Neural cell (in vitro differentiated cells): ENCODE results near the gene TBC1D2. TPM values are rescaled to one million over a fixed set of nuclear protein-coding genes. Genes with fewer than 3 reads are reported as not detected.

Experiments used
- H2AFZ ChIP-seq: fragments of 200-600, 300-800 bp; sonication (generic), shearing (Covaris generic); 2 replicates; pipeline ENCODE4 v1.6.0; 2014; ENCODE audit warnings: low read depth, mild to moderate bottlenecking, antibody characterized with exemption, low read length, moderate library complexity
- H3F3A ChIP-seq: fragments of 200-600 bp; shearing (Covaris generic); 2 replicates; pipeline ENCODE4 v1.6.1; 2016; ENCODE audit warnings: mild to moderate bottlenecking, moderate library complexity, mixed read lengths, antibody characterized with exemption, low read length; ENCODE audit not compliant: insufficient read depth, poor library complexity, severe bottlenecking
- H3K27ac ChIP-seq: fragments of 200-600, 300-800 bp; sonication (generic), shearing (Covaris generic); 2 replicates; pipeline ENCODE4 v1.5.1; 2014; ENCODE audit warnings: mild to moderate bottlenecking, low read length, moderate library complexity
- H3K27me3 ChIP-seq: fragments of 300-800, 200-600 bp; sonication (generic), shearing (Covaris generic); 2 replicates; pipeline ENCODE4 v1.6.0; 2014; ENCODE audit warnings: mild to moderate bottlenecking, low read depth, low read length, moderate library complexity; ENCODE audit not compliant: insufficient read depth
- H3K36me3 ChIP-seq: fragments of 300-800, 200-600 bp; sonication (generic), shearing (Covaris generic); 2 replicates; pipeline ENCODE4 v1.5.1; 2014; ENCODE audit warnings: mild to moderate bottlenecking, antibody characterized with exemption, low read length, moderate library complexity; ENCODE audit not compliant: insufficient read depth
- H3K4me2 ChIP-seq: fragments of 300-800, 200-600 bp; sonication (generic), shearing (Covaris generic); 2 replicates; pipeline ENCODE4 v1.6.0; 2014; ENCODE audit warnings: mild to moderate bottlenecking, low read length
- H3K4me3 ChIP-seq: fragments of 300-800, 200-600 bp; sonication (generic), shearing (Covaris generic); 2 replicates; pipeline ENCODE4 v1.5.1; 2014; ENCODE audit warnings: mild to moderate bottlenecking, low read length, moderate library complexity
- H3K79me2 ChIP-seq: fragments of 200-600 bp; shearing (Covaris generic); replicated peaks from 2 replicates; pipeline ENCODE4 v1.6.0; 2014; ENCODE audit warnings: mild to moderate bottlenecking, low read length, moderate library complexity; ENCODE audit not compliant: insufficient read depth
- H3K9ac ChIP-seq: fragments of 300-800, 200-600 bp; sonication (generic), shearing (Covaris generic); 2 replicates; pipeline ENCODE4 v1.6.1; 2016; ENCODE audit warnings: mild to moderate bottlenecking, low read length, mixed read lengths
- H3K9me2 ChIP-seq: fragments of 200-600 bp; shearing (Covaris generic); 2 replicates; pipeline ENCODE4 v1.6.1; 2016; ENCODE audit warnings: mild to moderate bottlenecking, low read length, mixed read lengths; ENCODE audit not compliant: insufficient read depth
- H3K9me3 ChIP-seq: fragments of 200-600, 300-800 bp; sonication (generic), shearing (Covaris generic); 2 replicates; pipeline ENCODE4 v1.6.1; 2016; ENCODE audit warnings: mild to moderate bottlenecking, mixed run types, low read length, moderate library complexity, mixed read lengths
- H4K20me1 ChIP-seq: fragments of 200-600 bp; shearing (Covaris generic); 2 replicates; pipeline ENCODE4 v1.6.1; 2016; ENCODE audit warnings: mild to moderate bottlenecking, mixed run types; ENCODE audit not compliant: insufficient read depth
- CTCF ChIP-seq: fragments of 450-650 bp; IDR thresholded peaks from 2 replicates; pipeline ENCODE4 v1.5.1; 2014; ENCODE audit warnings: antibody characterized with exemption, mild to moderate bottlenecking, moderate library complexity; ENCODE audit not compliant: poor library complexity, severe bottlenecking
- EP300 ChIP-seq: fragments of 450-650 bp; conservative IDR thresholded peaks from 2 replicates; pipeline ENCODE4 v1.6.1; 2014; ENCODE audit warnings: antibody characterized with exemption, mild to moderate bottlenecking, moderate library complexity; ENCODE audit not compliant: poor library complexity, severe bottlenecking
- EZH2 ChIP-seq: fragments of 200-600, 300-800 bp; shearing (Covaris generic), sonication (generic); IDR thresholded peaks from 2 replicates; pipeline ENCODE4 v1.6.1; 2014; ENCODE audit warnings: antibody characterized with exemption, low read length, borderline replicate concordance, mild to moderate bottlenecking; ENCODE audit not compliant: insufficient read depth, poor library complexity, severe bottlenecking
- MXI1 ChIP-seq: fragments of 450-650 bp; conservative IDR thresholded peaks from 2 replicates; pipeline ENCODE4 v1.6.1; 2014; ENCODE audit warnings: antibody characterized with exemption, mild to moderate bottlenecking; ENCODE audit not compliant: poor library complexity, severe bottlenecking
- POLR2AphosphoS5 ChIP-seq: IDR thresholded peaks from 2 replicates; pipeline ENCODE4 v1.6.1; 2012
- RAD21 ChIP-seq: fragments of 450-650 bp; conservative IDR thresholded peaks from 2 replicates; pipeline ENCODE4 v1.6.1; 2014; ENCODE audit warnings: antibody characterized with exemption, mild to moderate bottlenecking, moderate library complexity
- SMC3 ChIP-seq: fragments of 450-650 bp; conservative IDR thresholded peaks from 2 replicates; pipeline ENCODE4 v1.6.1; 2014; ENCODE audit warnings: antibody characterized with exemption, mild to moderate bottlenecking, moderate library complexity; ENCODE audit not compliant: poor library complexity
- TAF1 ChIP-seq: IDR thresholded peaks from 2 replicates; pipeline ENCODE4 v1.6.1; 2012; ENCODE audit warnings: low read depth
- polyA plus RNA-seq: library from polyadenylated mRNA; depleted of rRNA; stranded (reverse); fragments of >200 nt; gene quantifications from 2 replicates; pipeline ENCODE4 v1.2.3, GENCODE V29; 2014
- TF ChIP-seq, protein P1 (sequence below): IDR thresholded peaks from 2 replicates; pipeline ENCODE4 v1.6.1; 2012; ENCODE audit warnings: borderline replicate concordance

TBC1D2 gene
- polyA plus RNA-seq, 1 donor from 2014 or later, result 4.1 TPM

- H3K9ac ChIP-seq, result no peak overlapping the region
- H3K36me3 ChIP-seq, result no peaks in the 10 kb centered on the region
- H3K4me3 ChIP-seq, result no peak overlapping the region
- no peak overlapping the region for H3K4me2 ChIP-seq
- no peaks in the 10 kb centered on the region for H3K79me2 ChIP-seq
- no peaks in the 10 kb centered on the region for H4K20me1 ChIP-seq
- no peak overlapping the region for H2AFZ ChIP-seq
- no peaks in the 10 kb centered on the region for H3K27me3 ChIP-seq
- TF ChIP-seq, protein P1, sequence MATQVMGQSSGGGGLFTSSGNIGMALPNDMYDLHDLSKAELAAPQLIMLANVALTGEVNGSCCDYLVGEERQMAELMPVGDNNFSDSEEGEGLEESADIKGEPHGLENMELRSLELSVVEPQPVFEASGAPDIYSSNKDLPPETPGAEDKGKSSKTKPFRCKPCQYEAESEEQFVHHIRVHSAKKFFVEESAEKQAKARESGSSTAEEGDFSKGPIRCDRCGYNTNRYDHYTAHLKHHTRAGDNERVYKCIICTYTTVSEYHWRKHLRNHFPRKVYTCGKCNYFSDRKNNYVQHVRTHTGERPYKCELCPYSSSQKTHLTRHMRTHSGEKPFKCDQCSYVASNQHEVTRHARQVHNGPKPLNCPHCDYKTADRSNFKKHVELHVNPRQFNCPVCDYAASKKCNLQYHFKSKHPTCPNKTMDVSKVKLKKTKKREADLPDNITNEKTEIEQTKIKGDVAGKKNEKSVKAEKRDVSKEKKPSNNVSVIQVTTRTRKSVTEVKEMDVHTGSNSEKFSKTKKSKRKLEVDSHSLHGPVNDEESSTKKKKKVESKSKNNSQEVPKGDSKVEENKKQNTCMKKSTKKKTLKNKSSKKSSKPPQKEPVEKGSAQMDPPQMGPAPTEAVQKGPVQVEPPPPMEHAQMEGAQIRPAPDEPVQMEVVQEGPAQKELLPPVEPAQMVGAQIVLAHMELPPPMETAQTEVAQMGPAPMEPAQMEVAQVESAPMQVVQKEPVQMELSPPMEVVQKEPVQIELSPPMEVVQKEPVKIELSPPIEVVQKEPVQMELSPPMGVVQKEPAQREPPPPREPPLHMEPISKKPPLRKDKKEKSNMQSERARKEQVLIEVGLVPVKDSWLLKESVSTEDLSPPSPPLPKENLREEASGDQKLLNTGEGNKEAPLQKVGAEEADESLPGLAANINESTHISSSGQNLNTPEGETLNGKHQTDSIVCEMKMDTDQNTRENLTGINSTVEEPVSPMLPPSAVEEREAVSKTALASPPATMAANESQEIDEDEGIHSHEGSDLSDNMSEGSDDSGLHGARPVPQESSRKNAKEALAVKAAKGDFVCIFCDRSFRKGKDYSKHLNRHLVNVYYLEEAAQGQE, result no peak
- TF ChIP-seq CTCF (no peak), EZH2 (no peak), RAD21 (no peak), MXI1 (no peak), SMC3 (no peak), EP300 (no peak), TAF1 (no peak), POLR2AphosphoS5 (no peak)
- no peaks in the 10 kb centered on the region for H3F3A ChIP-seq
- H3K9me3 ChIP-seq, result no peaks in the 10 kb centered on the region
- no peak overlapping the region for H3K27ac ChIP-seq
- no peaks in the 10 kb centered on the region for H3K9me2 ChIP-seq
Observed at GRCh38 chr9:98264516-98264915, 9.1 kb upstream of the TBC1D2 start.

DNA sequence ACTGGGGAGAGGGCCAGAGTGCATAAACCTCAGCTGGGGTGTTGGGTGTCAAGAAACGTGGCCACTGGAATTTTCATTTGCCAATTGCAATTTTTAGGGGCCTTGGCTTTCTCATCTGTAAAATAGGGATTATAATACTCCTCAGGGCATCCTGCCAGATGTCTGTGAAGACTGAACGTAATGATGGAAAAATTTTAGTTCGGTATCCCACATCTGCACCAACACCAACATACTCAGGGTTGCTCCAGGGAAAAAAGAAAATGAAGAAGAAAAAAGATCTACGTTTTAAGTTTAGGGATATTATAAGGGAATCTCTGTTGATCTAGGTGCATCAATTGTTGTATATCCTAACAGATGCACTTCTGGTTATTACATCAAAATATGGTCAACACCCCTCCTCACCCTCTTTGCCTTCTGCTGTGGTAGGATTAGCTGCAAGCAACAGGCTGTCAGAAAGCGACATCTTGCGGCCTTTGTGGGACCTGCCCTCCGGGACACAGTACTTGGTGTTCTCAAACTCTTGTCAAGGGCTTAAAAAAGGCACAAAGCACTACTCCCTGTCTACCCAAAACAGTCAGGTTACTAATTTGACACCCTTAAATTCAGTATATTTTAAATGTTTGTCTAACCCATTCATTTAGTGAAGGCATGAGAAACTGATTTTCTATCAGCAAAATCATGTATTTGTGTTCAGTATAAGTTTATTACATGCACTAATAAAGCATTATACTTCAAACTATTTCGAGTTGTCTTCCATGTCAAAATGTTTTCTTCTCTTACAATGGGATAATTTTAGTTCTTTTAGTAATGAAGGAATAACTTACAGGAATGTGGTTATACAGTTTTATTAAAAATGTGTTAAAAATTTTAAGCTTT lies 8.3 kb upstream of the TBC1D2 start:
- Histone ChIP-seq H3K36me3 (no peaks in the 10 kb centered on the region), H3K9me3 (no peaks in the 10 kb centered on the region), H3K4me2 (no peak overlapping the region), H3K9me2 (no peaks in the 10 kb centered on the region), H3K4me3 (no peak overlapping the region), H2AFZ (no peak overlapping the region), H3K27ac (no peak overlapping the region), H3K79me2 (no peaks in the 10 kb centered on the region), H3F3A (no peaks in the 10 kb centered on the region), H3K27me3 (no peaks in the 10 kb centered on the region), H4K20me1 (no peaks in the 10 kb centered on the region), H3K9ac (no peak overlapping the region)
- TF ChIP-seq CTCF, result peak; percentile 91
- TF ChIP-seq SMC3, result peak; percentile 93
- peak; percentile 90 for TF ChIP-seq RAD21
- TF ChIP-seq POLR2AphosphoS5, result no peak
- TF ChIP-seq, protein P1, result no peak
